Stimulated activated CD4-positive, alpha-beta T cell treated with anti-CD3 and anti-CD28 coated beads, Interleukin-12 subunit alpha, Interleukin-12 subunit beta, amount 100 ng/mL, for 48 hours (primary cell): Measurements from ENCODE around the gene PPP4R2.
"Not testable (repeated sequence)": the region's sequence is repeated elsewhere in the genome, so short reads cannot be mapped to it uniquely, and the experiment has no call there.

ENCODE experiments used
- DNase-seq, 3 donors: peaks; one replicate each; pipeline ENCODE4 v3.0.0-alpha.2; 2020; ENCODE audit warnings: low read depth in 2 of 3, low spot score in 1 of 3

Gene PPP4R2

GRCh38 chr3:73021301-73021835 is 24.8 kb downstream of the PPP4R2 start:
- DNase-seq = no peak

GRCh38 chr3:73024836-73025235 is 28.2 kb downstream of the PPP4R2 start:
- DNase-seq = no peak

- no peak for DNase-seq
Measured at GRCh38 chr3:73026111-73026759, 29.6 kb downstream of the PPP4R2 start.

GRCh38 chr3:73026760-73027113 is 30.1 kb downstream of the PPP4R2 start:
- no peak for DNase-seq

- DNase-seq = no peak
Measured at GRCh38 chr3:73028803-73029202, 32.2 kb downstream of the PPP4R2 start.

GRCh38 chr3:73029321-73029796 is 32.7 kb downstream of the PPP4R2 start:
- no peak for DNase-seq

- no peak for DNase-seq
Measured at GRCh38 chr3:73030073-73030597, 33.5 kb downstream of the PPP4R2 start.

GRCh38 chr3:73031573-73032103 is 35.0 kb downstream of the PPP4R2 start:
- no peak for DNase-seq

GRCh38 chr3:73036694-73037591 is 40.3 kb downstream of the PPP4R2 start:
- no peak for DNase-seq

- no peak for DNase-seq
Measured at GRCh38 chr3:73041537-73041936, 44.9 kb downstream of the PPP4R2 start.

- DNase-seq = no peak
Measured at GRCh38 chr3:73043414-73043813, 46.8 kb downstream of the PPP4R2 start.

- DNase-seq = no peak
Measured at GRCh38 chr3:73045391-73045790, 48.8 kb downstream of the PPP4R2 start.

- no peak for DNase-seq
Measured at GRCh38 chr3:73046195-73046594, 49.6 kb downstream of the PPP4R2 start.

GRCh38 chr3:73049319-73049718 is 52.7 kb downstream of the PPP4R2 start:
- no peak for DNase-seq

GRCh38 chr3:73052857-73053256 is 56.2 kb downstream of the PPP4R2 start:
- DNase-seq = no peak

GRCh38 chr3:73055583-73055982 is 59.0 kb downstream of the PPP4R2 start:
- no peak for DNase-seq

- no peak for DNase-seq
Measured at GRCh38 chr3:73056014-73056844, 59.6 kb downstream of the PPP4R2 start.

GRCh38 chr3:73056845-73057150 is 60.2 kb downstream of the PPP4R2 start:
- DNase-seq = no peak

- no peak for DNase-seq
Measured at GRCh38 chr3:73060302-73060723, 63.7 kb downstream of the PPP4R2 start.

GRCh38 chr3:73061416-73061815 is 64.8 kb downstream of the PPP4R2 start, which contains the start of gene EBLN2:
Gene EBLN2 (plus strand): TSS chr3:73061659. CDS start chr3:73062082, 423 bp downstream.
- DNase-seq = no peak

GRCh38 chr3:73066243-73066642 is 69.6 kb downstream of the PPP4R2 start:
- not testable (repeated sequence) for DNase-seq
